Neural cell (in vitro differentiated cells): Measurements from ENCODE around the gene COLGALT1.

Experiments used
- EP300 ChIP-seq: fragments of 450-650 bp; conservative IDR thresholded peaks from 2 replicates; pipeline ENCODE4 v1.6.1; 2014; ENCODE audit warnings: antibody characterized with exemption, mild to moderate bottlenecking, moderate library complexity; ENCODE audit not compliant: poor library complexity, severe bottlenecking
- POLR2AphosphoS5 ChIP-seq: IDR thresholded peaks from 2 replicates; pipeline ENCODE4 v1.6.1; 2012
- TF ChIP-seq, protein P1 (sequence below): fragments of 450-650 bp; IDR thresholded peaks from 2 replicates; pipeline ENCODE4 v1.5.1; 2014; ENCODE audit warnings: antibody characterized with exemption, mild to moderate bottlenecking, moderate library complexity; ENCODE audit not compliant: poor library complexity, severe bottlenecking

DNA sequence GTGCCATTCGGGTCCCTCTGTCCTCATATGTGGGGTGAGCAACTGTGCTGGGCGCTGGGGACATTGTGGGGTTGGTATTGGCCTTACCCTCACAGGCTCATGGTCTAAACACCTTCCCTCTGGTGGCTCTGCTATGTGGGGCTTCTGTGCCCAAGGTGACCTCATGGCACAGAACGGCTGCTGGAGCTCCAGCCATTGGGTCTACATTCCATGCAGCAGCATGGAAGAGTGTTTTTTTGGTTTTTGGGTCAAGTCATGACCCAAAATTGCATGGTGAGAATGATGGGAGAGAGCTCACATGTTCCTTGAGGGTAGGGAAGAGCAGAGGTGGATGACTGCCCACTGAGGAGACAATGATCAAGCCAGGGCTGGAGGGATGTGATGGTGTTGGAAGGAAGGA is 26.8 kb upstream of the COLGALT1 start:
- TF ChIP-seq, protein P1, sequence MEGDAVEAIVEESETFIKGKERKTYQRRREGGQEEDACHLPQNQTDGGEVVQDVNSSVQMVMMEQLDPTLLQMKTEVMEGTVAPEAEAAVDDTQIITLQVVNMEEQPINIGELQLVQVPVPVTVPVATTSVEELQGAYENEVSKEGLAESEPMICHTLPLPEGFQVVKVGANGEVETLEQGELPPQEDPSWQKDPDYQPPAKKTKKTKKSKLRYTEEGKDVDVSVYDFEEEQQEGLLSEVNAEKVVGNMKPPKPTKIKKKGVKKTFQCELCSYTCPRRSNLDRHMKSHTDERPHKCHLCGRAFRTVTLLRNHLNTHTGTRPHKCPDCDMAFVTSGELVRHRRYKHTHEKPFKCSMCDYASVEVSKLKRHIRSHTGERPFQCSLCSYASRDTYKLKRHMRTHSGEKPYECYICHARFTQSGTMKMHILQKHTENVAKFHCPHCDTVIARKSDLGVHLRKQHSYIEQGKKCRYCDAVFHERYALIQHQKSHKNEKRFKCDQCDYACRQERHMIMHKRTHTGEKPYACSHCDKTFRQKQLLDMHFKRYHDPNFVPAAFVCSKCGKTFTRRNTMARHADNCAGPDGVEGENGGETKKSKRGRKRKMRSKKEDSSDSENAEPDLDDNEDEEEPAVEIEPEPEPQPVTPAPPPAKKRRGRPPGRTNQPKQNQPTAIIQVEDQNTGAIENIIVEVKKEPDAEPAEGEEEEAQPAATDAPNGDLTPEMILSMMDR = no peak
- TF ChIP-seq POLR2AphosphoS5 (no peak), EP300 (no peak)
